ENCODE data around the gene PCNX2.
A peak's percentile ranks its signal among the peaks of the same experiment; 100 is the strongest.

Gene PCNX2

GRCh38 chr1:233256789-233257188 is 38.7 kb downstream of the PCNX2 start:
- DNase-seq = no peak

- DNase-seq = no peak
These were observed 39.3 kb downstream of the PCNX2 start for GRCh38 chr1:233256191-233256590.

GRCh38 chr1:233255145-233255544 is 40.4 kb downstream of the PCNX2 start:
- no peak for DNase-seq

- no peak for DNase-seq
These were observed 41.6 kb downstream of the PCNX2 start for GRCh38 chr1:233253832-233254331.

- DNase-seq = no peak
These were observed 42.2 kb downstream of the PCNX2 start for GRCh38 chr1:233253231-233253831.

- peak; percentile 54 to 69 (median 62) for DNase-seq
These were observed 43.1 kb downstream of the PCNX2 start for GRCh38 chr1:233252441-233252840.

- DNase-seq = no peak
These were observed 44.3 kb downstream of the PCNX2 start for GRCh38 chr1:233251201-233251720.

GRCh38 chr1:233248014-233248413 is 47.5 kb downstream of the PCNX2 start:
- DNase-seq = no peak

- DNase-seq = no peak
These were observed 48.6 kb downstream of the PCNX2 start for GRCh38 chr1:233246965-233247364.

- DNase-seq = no peak
These were observed 50.2 kb downstream of the PCNX2 start for GRCh38 chr1:233245191-233245765.

- DNase-seq = no peak
These were observed 51.3 kb downstream of the PCNX2 start for GRCh38 chr1:233244183-233244582.

- peak; percentile 35 to 47 (median 46) for DNase-seq
These were observed 52.6 kb downstream of the PCNX2 start for GRCh38 chr1:233242827-233243483.

GRCh38 chr1:233241759-233242158 is 53.8 kb downstream of the PCNX2 start:
- no peak for DNase-seq

GRCh38 chr1:233240829-233241682 is 54.5 kb downstream of the PCNX2 start:
- DNase-seq = peak; percentile 54 to 75 (median 73)

- DNase-seq = no peak
These were observed 55.2 kb downstream of the PCNX2 start for GRCh38 chr1:233240371-233240770.

GRCh38 chr1:233238884-233239431 is 56.6 kb downstream of the PCNX2 start:
- DNase-seq = no peak

GRCh38 chr1:233237647-233238046 is 57.9 kb downstream of the PCNX2 start:
- DNase-seq = no peak

- no peak for DNase-seq
These were observed 62.0 kb downstream of the PCNX2 start for GRCh38 chr1:233233508-233234040.

GRCh38 chr1:233230011-233230410 is 65.5 kb downstream of the PCNX2 start:
- no peak for DNase-seq

GRCh38 chr1:233229288-233229687 is 66.2 kb downstream of the PCNX2 start:
- DNase-seq = no peak

- DNase-seq = no peak
These were observed 67.5 kb downstream of the PCNX2 start for GRCh38 chr1:233227930-233228465.

GRCh38 chr1:233224311-233224710 is 71.2 kb downstream of the PCNX2 start:
- DNase-seq = peak in 2 of 3 donors; percentile 5 to 33

Data from suppressor macrophage treated with lipopolysaccharide for 1 hour (primary cell).